D721Med (cell line): ENCODE results near the gene CPN1.

Experiments
- DNase-seq: peaks from one replicate; pipeline ENCODE4 v3.0.0; 2011; ENCODE audit warnings: low spot score; ENCODE audit not compliant: insufficient read length
- FAIRE-seq: peaks from 2 replicates; lab custom pipeline; 2011; peaks lifted over from hg19 to GRCh38; lab: Jason Lieb, UNC
- TF ChIP-seq, protein P1 (sequence below): IDR thresholded peaks from 2 replicates; pipeline ENCODE4 v1.5.1; 2012; ENCODE audit warnings: mild to moderate bottlenecking, control low read depth; ENCODE audit not compliant: insufficient read depth; ENCODE audit errors: missing control alignments

CPN1 gene

DNA sequence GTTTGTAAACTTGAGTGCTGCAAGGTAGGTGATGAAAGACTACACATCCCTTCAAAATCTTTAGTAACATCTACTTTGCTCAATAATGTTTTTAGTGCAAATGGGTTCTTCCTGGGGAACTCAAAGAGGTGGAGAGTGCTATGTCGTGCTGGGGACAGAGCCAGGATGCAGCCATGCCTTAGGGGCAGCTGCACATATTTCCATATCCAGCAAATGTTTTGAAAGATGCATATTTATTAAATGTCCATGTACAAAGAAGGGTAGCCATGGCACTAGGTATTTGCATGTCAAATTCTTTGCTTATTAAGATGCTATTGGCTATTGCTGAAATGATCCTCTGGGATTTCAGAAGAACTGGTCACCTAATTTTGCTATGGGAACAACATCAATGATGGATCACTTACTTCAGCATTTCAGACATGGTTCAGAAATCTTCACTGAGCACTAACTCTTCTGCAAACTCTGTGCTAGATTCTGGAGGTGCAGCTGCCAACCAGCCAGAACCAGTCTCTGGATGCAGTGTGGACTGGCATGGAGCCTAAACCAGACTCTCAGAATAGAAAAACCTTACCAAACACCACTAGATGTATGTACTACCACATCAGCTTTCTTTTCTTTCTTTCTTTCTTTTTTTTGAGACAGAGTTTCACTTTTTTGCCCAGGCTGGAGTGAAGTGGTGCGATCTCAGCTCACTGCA lies 40.2 kb downstream of the CPN1 start:
- no peak for FAIRE-seq
- no peak for DNase-seq
- TF ChIP-seq, protein P1, sequence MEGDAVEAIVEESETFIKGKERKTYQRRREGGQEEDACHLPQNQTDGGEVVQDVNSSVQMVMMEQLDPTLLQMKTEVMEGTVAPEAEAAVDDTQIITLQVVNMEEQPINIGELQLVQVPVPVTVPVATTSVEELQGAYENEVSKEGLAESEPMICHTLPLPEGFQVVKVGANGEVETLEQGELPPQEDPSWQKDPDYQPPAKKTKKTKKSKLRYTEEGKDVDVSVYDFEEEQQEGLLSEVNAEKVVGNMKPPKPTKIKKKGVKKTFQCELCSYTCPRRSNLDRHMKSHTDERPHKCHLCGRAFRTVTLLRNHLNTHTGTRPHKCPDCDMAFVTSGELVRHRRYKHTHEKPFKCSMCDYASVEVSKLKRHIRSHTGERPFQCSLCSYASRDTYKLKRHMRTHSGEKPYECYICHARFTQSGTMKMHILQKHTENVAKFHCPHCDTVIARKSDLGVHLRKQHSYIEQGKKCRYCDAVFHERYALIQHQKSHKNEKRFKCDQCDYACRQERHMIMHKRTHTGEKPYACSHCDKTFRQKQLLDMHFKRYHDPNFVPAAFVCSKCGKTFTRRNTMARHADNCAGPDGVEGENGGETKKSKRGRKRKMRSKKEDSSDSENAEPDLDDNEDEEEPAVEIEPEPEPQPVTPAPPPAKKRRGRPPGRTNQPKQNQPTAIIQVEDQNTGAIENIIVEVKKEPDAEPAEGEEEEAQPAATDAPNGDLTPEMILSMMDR = no peak

DNA sequence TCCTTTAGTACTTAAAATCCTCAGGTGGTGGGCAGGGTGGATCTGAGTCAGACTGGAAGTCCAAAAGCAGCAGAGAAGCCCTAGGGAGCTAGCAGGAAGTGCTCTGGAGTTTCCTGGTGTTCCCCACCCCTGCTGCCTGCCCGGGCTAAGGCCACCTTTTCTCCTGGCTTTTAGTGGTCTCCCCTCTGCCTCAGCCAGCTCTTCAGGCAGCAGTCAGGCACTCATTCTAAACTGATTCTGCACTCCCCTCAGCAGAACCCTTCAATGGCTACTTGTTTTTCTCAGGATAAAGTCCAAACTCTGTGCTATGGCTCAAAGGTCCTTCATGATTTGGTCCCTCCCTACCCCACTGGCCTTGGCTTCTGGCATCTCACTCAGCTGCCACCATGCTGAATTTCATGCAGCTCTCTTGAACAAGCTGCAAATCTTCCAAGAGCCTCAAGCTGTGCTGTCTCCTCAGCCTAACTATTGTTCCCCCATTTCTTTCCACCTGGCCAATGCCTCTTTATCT lies 43.1 kb downstream of the CPN1 start:
- FAIRE-seq (no peak), DNase-seq (no peak)

DNA sequence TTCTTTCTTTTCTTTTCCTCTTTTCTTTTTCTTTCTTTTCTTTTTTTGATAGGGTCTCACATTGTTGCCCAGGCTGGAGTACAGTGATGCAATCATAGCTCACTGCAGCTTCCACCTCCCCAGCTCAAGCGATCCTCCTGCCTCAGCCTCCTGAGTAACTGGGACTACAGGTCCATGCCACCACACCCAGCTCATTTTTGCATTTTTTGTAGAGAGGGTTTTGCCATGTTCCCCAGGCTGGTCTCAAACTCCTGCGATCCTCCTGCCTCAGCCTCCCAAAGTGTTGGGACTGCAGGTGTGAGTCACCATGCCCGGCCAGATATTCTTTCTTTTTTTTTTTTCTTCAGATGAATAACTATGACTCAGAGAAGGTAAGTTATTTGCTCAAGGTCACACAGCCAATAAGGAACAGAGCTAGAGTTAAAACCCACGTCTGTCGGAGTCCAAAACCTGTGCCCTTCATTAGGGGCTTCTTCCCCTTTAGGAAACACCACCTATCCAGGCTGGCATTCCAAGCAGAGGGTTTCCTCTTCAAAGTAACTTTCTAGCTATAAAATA lies 43.8 kb downstream of the CPN1 start:
- FAIRE-seq (no peak), DNase-seq (no peak)
- TF ChIP-seq, protein P1 = no peak

More for the DNA sequence above, 43.1 kb downstream of the CPN1 start:
- TF ChIP-seq, protein P1 = no peak

DNA sequence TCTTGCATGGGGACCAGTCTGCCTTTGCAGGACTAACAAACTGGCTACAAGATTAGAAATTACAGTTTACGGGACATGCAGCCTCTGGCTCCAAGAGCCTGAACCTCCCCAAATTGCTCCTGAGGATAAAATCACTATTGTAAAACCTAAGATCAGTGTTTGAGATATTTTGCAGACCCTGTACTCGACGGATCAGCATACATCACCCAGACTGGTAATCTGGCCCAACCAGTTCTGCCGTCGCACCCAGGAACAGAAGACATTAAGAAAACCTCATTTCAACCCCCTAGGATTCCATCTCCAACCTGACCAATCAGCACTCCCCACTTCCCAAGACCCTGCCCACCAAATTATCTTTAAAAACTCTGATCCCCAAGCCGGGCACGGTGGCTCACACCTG lies 44.8 kb downstream of the CPN1 start:
- FAIRE-seq (no peak), DNase-seq (no peak)
- TF ChIP-seq, protein P1 = no peak

DNA sequence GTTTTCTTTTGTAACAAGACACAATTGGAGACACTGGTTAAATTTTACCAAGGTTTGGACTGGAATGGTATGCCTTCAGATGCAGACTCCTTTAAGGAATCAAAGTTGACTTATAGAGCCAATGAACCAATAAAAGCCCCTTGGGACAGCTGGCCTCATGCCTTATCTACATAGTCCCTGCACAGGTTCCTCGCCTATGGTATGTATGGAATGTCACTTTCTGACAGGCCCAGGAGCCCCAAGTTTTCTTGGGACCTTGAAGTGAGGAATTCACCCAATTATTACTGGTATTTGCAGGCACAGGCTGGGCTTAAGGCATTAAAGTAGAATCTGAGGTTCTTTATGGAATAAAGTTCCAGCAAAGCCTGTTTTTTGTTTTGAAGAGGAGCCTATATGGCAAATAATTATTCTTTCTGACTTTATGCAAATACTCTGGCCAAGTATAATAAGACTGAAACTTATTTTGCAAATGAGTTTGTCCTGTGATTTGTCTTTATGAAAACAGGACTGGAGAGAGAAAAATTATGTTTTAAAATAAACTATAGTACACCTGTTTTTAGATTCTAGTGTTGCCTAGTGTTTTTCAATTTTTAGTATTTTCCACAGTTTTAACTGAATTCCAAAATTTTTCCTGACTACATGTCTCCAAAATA lies 47.8 kb downstream of the CPN1 start:
- FAIRE-seq = no peak
- TF ChIP-seq, protein P1 = no peak
- no peak for DNase-seq

DNA sequence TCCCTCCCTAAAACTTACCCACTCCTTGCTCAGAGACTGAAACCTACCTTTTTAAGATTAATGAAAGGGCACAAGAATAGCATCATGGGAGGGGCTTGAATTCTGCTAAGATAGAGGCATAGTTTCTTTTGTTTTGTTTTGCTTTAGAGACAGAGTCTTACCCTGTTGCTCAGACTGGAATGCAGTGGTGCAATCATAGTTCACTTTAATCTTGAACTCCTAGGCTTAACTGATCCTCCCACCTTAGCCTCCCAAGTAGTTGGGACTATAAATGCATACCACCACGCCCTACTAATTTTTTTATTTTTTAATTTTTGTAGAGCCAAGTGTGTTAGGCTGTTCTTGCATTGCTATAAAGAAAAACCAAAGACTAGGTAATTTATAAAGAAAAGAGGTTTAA lies 54.3 kb downstream of the CPN1 start:
- DNase-seq (no peak), FAIRE-seq (no peak)
- TF ChIP-seq, protein P1 = no peak
